HG03196 (cell line): Measurements from ENCODE around the gene NRM.
"Not testable (repeated sequence)": the region's sequence is repeated elsewhere in the genome, so short reads cannot be mapped to it uniquely, and the experiment has no call there.

ENCODE experiments used
- ATAC-seq: cut with Tn5 transposase; IDR thresholded peaks from one replicate; pipeline ENCODE4 v1.9.1; 2021; ENCODE audit not compliant: unreplicated experiment

NRM gene

GRCh38 chr6:30690403-30691207, at the start of gene NRM:
Gene NRM (minus strand): TSS chr6:30690984. CDS start chr6:30690974, 10 bp downstream.
- ATAC-seq = peak; percentile 22

- ATAC-seq = no peak
Measured at GRCh38 chr6:30740540-30740870, 49.7 kb upstream of the NRM start.

GRCh38 chr6:30738532-30738931, 47.7 kb upstream of the NRM start:
- ATAC-seq = no peak

GRCh38 chr6:30735668-30736314, 45.0 kb upstream of the NRM start:
- no peak for ATAC-seq

GRCh38 chr6:30732237-30732943, 41.6 kb upstream of the NRM start:
- ATAC-seq = no peak

- ATAC-seq = peak; percentile 56
Measured at GRCh38 chr6:30730601-30731435, 40.0 kb upstream of the NRM start.

- ATAC-seq = no peak
Measured at GRCh38 chr6:30727920-30728553, 37.3 kb upstream of the NRM start.

GRCh38 chr6:30726506-30727413, 36.0 kb upstream of the NRM start:
- no peak for ATAC-seq

GRCh38 chr6:30725713-30726505, 35.1 kb upstream of the NRM start:
- ATAC-seq = no peak

- ATAC-seq = no peak
Measured at GRCh38 chr6:30724906-30725667, 34.3 kb upstream of the NRM start.

- not testable (repeated sequence) for ATAC-seq
Measured at GRCh38 chr6:30723843-30724741, 33.3 kb upstream of the NRM start.

- not testable (repeated sequence) for ATAC-seq
Measured at GRCh38 chr6:30723159-30723842, 32.5 kb upstream of the NRM start.

- no peak for ATAC-seq
Measured at GRCh38 chr6:30722280-30723112, 31.7 kb upstream of the NRM start.

- not testable (repeated sequence) for ATAC-seq
Measured at GRCh38 chr6:30722025-30722279, 31.2 kb upstream of the NRM start.

GRCh38 chr6:30721198-30722024, 30.6 kb upstream of the NRM start:
- ATAC-seq = no peak
